Measurements from ENCODE around the gene PTPRQ.

DNA sequence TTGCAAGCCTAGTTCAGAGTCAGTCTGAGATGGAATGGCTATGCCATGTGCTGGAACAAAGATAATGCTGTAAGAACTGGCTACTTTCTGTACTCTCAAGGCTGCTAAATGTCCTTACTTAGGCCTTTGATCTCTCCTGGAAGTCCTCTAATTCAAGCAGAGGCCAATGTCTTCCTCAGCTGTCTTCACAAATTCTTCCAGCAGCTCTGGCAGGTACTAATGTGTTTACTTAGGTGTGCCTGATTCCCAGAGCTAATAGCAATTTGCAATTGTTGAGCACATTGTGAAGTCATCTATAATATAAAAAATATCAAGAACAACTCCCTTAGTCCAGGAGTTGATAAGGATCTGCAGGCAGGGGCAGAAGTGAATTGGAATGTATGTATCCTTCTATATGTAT, 268.8 kb downstream of the PTPRQ start:
- TF ChIP-seq GATA2 (IDR thresholded peaks at IDR 0.05; ENCODE audit: low read depth, low read length) = no peak
- no peak for TF ChIP-seq GATA3 (IDR thresholded peaks at IDR 0.05; ENCODE audit: low read depth, low read length)

Data from SH-SY5Y (cell line).